Osteoblast (primary cell): ENCODE results near the gene NOC4L. TPM values are rescaled to one million over a fixed set of nuclear protein-coding genes. Genes with fewer than 3 reads are reported as not detected.

Experiments used
- DNase-seq: peaks from one replicate; pipeline ENCODE4 v3.0.0; 2011; ENCODE audit warnings: low spot score, mixed read lengths; ENCODE audit not compliant: insufficient read length; ENCODE audit errors: missing footprints
- H2AFZ ChIP-seq: 2 replicates; pipeline ENCODE4 v1.6.0; 2011; ENCODE audit warnings: mild to moderate bottlenecking, low read length
- H3K27ac ChIP-seq: 2 replicates; pipeline ENCODE4 v1.5.1; 2011; ENCODE audit warnings: mild to moderate bottlenecking, low read depth, low read length, moderate library complexity
- H3K27me3 ChIP-seq: 2 replicates; pipeline ENCODE4 v1.6.0; 2012; ENCODE audit warnings: mild to moderate bottlenecking, control low read depth, inconsistent platforms, low read length, moderate library complexity; ENCODE audit not compliant: insufficient read depth
- H3K36me3 ChIP-seq: 2 replicates; pipeline ENCODE4 v1.5.1; 2011; ENCODE audit warnings: mild to moderate bottlenecking, low read length, control low read depth, moderate library complexity; ENCODE audit not compliant: insufficient read depth
- H3K4me1 ChIP-seq: 2 replicates; pipeline ENCODE4 v1.5.1; 2011; ENCODE audit warnings: mild to moderate bottlenecking, low read length, control low read depth, moderate library complexity; ENCODE audit not compliant: insufficient read depth
- H3K4me2 ChIP-seq: 2 replicates; pipeline ENCODE4 v1.6.0; 2011; ENCODE audit warnings: mild to moderate bottlenecking, low read length; ENCODE audit not compliant: insufficient read depth
- H3K4me3 ChIP-seq: fragments of 200-600 bp; sonication (generic); 3 replicates; pipeline ENCODE4 v1.5.1; 2012; ENCODE audit warnings: mild to moderate bottlenecking, low read length, inconsistent platforms; ENCODE audit not compliant: insufficient read depth
- H3K79me2 ChIP-seq: 2 replicates; pipeline ENCODE4 v1.6.0; 2012; ENCODE audit warnings: mild to moderate bottlenecking, low read length, control low read depth, inconsistent platforms; ENCODE audit not compliant: insufficient read depth
- H3K9me3 ChIP-seq: 2 replicates; pipeline ENCODE4 v1.5.1; 2011; ENCODE audit warnings: low read depth, low read length, control low read depth
- H4K20me1 ChIP-seq: 2 replicates; pipeline ENCODE4 v1.6.0; 2012; ENCODE audit warnings: mild to moderate bottlenecking, low read length, control low read depth; ENCODE audit not compliant: insufficient read depth
- total RNA-seq: library from RNA; depleted of rRNA; stranded (reverse); fragments of >200 nt; gene quantifications from 2 replicates; pipeline ENCODE4 v1.2.3, GENCODE V29; 2012
- TF ChIP-seq, protein P1 (sequence below): IDR thresholded peaks from 2 replicates; pipeline ENCODE4 v1.5.1; 2011; ENCODE audit warnings: mild to moderate bottlenecking, low read depth, low read length, moderate library complexity; ENCODE audit errors: extremely low read depth

The NOC4L gene
- total RNA-seq, 1 donor = 11.2 TPM

- no peak overlapping the region for H3K4me2 ChIP-seq
- TF ChIP-seq, protein P1, sequence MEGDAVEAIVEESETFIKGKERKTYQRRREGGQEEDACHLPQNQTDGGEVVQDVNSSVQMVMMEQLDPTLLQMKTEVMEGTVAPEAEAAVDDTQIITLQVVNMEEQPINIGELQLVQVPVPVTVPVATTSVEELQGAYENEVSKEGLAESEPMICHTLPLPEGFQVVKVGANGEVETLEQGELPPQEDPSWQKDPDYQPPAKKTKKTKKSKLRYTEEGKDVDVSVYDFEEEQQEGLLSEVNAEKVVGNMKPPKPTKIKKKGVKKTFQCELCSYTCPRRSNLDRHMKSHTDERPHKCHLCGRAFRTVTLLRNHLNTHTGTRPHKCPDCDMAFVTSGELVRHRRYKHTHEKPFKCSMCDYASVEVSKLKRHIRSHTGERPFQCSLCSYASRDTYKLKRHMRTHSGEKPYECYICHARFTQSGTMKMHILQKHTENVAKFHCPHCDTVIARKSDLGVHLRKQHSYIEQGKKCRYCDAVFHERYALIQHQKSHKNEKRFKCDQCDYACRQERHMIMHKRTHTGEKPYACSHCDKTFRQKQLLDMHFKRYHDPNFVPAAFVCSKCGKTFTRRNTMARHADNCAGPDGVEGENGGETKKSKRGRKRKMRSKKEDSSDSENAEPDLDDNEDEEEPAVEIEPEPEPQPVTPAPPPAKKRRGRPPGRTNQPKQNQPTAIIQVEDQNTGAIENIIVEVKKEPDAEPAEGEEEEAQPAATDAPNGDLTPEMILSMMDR = no peak
- no peak for DNase-seq
Observed at GRCh38 chr12:132188451-132188901, 44.2 kb downstream of the NOC4L start.

DNA sequence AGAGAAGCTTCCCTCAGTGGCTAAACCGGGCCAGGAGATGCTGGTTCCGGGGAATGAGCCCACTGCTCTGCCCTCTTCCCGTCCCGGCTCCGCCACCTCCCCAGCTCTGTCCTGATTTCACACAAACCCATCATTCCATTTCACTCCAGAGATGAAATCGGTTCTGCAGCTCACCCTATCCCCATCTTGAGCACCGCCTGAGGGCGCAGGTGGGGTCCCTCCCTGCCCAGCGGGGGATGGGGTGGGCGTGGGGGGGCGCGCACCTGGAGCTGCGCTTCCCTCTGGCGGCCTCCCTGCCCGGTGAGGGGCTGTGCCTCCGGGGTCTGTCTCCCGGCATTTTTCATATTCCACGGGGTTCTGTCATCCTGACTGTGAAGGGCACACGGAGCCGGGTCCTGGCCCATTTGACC, 44.7 kb downstream of the NOC4L start:
- H3K4me2 ChIP-seq = peak overlapping the region; percentile 85
- TF ChIP-seq, protein P1 = no peak

More at GRCh38 chr12:132188451-132188901, 44.2 kb downstream of the NOC4L start:
- Histone ChIP-seq H3K4me1 (no peaks in the 10 kb centered on the region), H3K27ac (no peak overlapping the region), H3K79me2 (no peaks in the 10 kb centered on the region), H4K20me1 (no peaks in the 10 kb centered on the region), H3K36me3 (no peaks in the 10 kb centered on the region), H2AFZ (no peak overlapping the region), H3K27me3 (peaks cover 10% of the 10 kb centered on the region), H3K4me3 (no peak overlapping the region), H3K9me3 (peaks cover 2% of the 10 kb centered on the region)

GRCh38 chr12:132189378-132190011, 45.2 kb downstream of the NOC4L start:
- peaks cover under 1% of the 10 kb centered on the region for H3K27me3 ChIP-seq
- TF ChIP-seq, protein P1 = no peak

More for the DNA sequence above, 44.7 kb downstream of the NOC4L start:
- Histone ChIP-seq H3K36me3 (no peaks in the 10 kb centered on the region), H3K4me3 (peak overlapping the region; percentile 70), H3K9me3 (peaks cover 6% of the 10 kb centered on the region), H3K27ac (no peak overlapping the region), H3K4me1 (no peaks in the 10 kb centered on the region), H3K27me3 (peaks cover 6% of the 10 kb centered on the region), H3K79me2 (no peaks in the 10 kb centered on the region), H4K20me1 (no peaks in the 10 kb centered on the region), H2AFZ (peak overlapping the region; percentile 88)
- DNase-seq = no peak

GRCh38 chr12:132190012-132190755, 45.9 kb downstream of the NOC4L start:
- Histone ChIP-seq H3K27me3 (no peaks in the 10 kb centered on the region), H3K9me3 (peaks cover 10% of the 10 kb centered on the region), H3K36me3 (no peaks in the 10 kb centered on the region), H2AFZ (peak overlapping the region; percentile 57), H3K79me2 (no peaks in the 10 kb centered on the region), H3K4me1 (no peaks in the 10 kb centered on the region), H3K27ac (no peak overlapping the region), H3K4me2 (peak overlapping the region; percentile 85), H4K20me1 (no peaks in the 10 kb centered on the region), H3K4me3 (peak overlapping the region; percentile 70)
- TF ChIP-seq, protein P1 = no peak
- peak; percentile 87 for DNase-seq

More at GRCh38 chr12:132189378-132190011, 45.2 kb downstream of the NOC4L start:
- peak overlapping the region; percentile 85 for H3K4me2 ChIP-seq
- no peaks in the 10 kb centered on the region for H4K20me1 ChIP-seq
- peak; percentile 99 for DNase-seq
- H3K79me2 ChIP-seq = no peaks in the 10 kb centered on the region
- no peak overlapping the region for H3K27ac ChIP-seq
- peaks cover 10% of the 10 kb centered on the region for H3K9me3 ChIP-seq
- H2AFZ ChIP-seq = peak overlapping the region; percentile 88
- no peaks in the 10 kb centered on the region for H3K4me1 ChIP-seq
- H3K4me3 ChIP-seq = peak overlapping the region; percentile 70
- no peaks in the 10 kb centered on the region for H3K36me3 ChIP-seq
